ENCODE data around the gene ARHGAP15. TPM values are rescaled to one million over a fixed set of nuclear protein-coding genes. Genes with fewer than 3 reads are reported as not detected.

Gene ARHGAP15
- total and polyA plus RNA-seq, 4 donors: 3.8 to 17.9 (median 13.2) TPM

- H3K9ac ChIP-seq (ENCODE audit: low read depth in 1 of 2, low read length in 2 of 2): no peak overlapping the region
- 53% methylated on average over 2 of the region's 2 CpGs for WGBS
- no peaks in the 10 kb centered on the region for H3K36me3 ChIP-seq (ENCODE audit: control insufficient read depth in 4 of 4, insufficient read depth in 3 of 4, low read depth in 1 of 4, low read length in 3 of 4)
These were observed 361.9 kb downstream of the ARHGAP15 start for GRCh38 chr2:143491131-143491530.

More at GRCh38 chr2:143491131-143491530, 361.9 kb downstream of the ARHGAP15 start:
- no peak for DNase-seq (ENCODE audit: low spot score)
- no peak overlapping the region for H3K4me3 ChIP-seq (ENCODE audit: low read depth in 1 of 3, low read length in 3 of 3)
- peaks cover 0 to 4% (median 0%) of the 10 kb centered on the region in 4 donors for H3K9me3 ChIP-seq (ENCODE audit: control insufficient read depth in 4 of 4, low read length in 3 of 4)
- H3K27me3 ChIP-seq (ENCODE audit: control insufficient read depth in 4 of 4, insufficient read depth in 4 of 4, low read length in 3 of 4): no peaks in the 10 kb centered on the region
- TF ChIP-seq JUND (IDR thresholded peaks at IDR 0.05) (no peak), SP1 (IDR thresholded peaks at IDR 0.05) (no peak), GABPA (IDR thresholded peaks at IDR 0.05 in 1 of 2, conservative IDR thresholded peaks at IDR 0.05 in 1 of 2) (no peak), YY1 (IDR thresholded peaks at IDR 0.05) (no peak), RXRA (IDR thresholded peaks at IDR 0.05) (no peak), HNF4G (IDR thresholded peaks at IDR 0.05) (no peak), ATF3 (IDR thresholded peaks at IDR 0.05) (no peak), FOXA2 (IDR thresholded peaks at IDR 0.05) (no peak), HNF4A (conservative IDR thresholded peaks at IDR 0.05) (no peak), FOXA1 (IDR thresholded peaks at IDR 0.05) (no peak), RAD21 (IDR thresholded peaks at IDR 0.05) (no peak), ZBTB33 (IDR thresholded peaks at IDR 0.05) (no peak)
- TF ChIP-seq, protein P1, sequence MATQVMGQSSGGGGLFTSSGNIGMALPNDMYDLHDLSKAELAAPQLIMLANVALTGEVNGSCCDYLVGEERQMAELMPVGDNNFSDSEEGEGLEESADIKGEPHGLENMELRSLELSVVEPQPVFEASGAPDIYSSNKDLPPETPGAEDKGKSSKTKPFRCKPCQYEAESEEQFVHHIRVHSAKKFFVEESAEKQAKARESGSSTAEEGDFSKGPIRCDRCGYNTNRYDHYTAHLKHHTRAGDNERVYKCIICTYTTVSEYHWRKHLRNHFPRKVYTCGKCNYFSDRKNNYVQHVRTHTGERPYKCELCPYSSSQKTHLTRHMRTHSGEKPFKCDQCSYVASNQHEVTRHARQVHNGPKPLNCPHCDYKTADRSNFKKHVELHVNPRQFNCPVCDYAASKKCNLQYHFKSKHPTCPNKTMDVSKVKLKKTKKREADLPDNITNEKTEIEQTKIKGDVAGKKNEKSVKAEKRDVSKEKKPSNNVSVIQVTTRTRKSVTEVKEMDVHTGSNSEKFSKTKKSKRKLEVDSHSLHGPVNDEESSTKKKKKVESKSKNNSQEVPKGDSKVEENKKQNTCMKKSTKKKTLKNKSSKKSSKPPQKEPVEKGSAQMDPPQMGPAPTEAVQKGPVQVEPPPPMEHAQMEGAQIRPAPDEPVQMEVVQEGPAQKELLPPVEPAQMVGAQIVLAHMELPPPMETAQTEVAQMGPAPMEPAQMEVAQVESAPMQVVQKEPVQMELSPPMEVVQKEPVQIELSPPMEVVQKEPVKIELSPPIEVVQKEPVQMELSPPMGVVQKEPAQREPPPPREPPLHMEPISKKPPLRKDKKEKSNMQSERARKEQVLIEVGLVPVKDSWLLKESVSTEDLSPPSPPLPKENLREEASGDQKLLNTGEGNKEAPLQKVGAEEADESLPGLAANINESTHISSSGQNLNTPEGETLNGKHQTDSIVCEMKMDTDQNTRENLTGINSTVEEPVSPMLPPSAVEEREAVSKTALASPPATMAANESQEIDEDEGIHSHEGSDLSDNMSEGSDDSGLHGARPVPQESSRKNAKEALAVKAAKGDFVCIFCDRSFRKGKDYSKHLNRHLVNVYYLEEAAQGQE (IDR thresholded peaks at IDR 0.05): no peak
- TF ChIP-seq, protein P2, sequence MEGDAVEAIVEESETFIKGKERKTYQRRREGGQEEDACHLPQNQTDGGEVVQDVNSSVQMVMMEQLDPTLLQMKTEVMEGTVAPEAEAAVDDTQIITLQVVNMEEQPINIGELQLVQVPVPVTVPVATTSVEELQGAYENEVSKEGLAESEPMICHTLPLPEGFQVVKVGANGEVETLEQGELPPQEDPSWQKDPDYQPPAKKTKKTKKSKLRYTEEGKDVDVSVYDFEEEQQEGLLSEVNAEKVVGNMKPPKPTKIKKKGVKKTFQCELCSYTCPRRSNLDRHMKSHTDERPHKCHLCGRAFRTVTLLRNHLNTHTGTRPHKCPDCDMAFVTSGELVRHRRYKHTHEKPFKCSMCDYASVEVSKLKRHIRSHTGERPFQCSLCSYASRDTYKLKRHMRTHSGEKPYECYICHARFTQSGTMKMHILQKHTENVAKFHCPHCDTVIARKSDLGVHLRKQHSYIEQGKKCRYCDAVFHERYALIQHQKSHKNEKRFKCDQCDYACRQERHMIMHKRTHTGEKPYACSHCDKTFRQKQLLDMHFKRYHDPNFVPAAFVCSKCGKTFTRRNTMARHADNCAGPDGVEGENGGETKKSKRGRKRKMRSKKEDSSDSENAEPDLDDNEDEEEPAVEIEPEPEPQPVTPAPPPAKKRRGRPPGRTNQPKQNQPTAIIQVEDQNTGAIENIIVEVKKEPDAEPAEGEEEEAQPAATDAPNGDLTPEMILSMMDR (IDR thresholded peaks at IDR 0.05; ENCODE audit: low read depth, low read length, missing input control): no peak
- TF ChIP-seq, protein P3, sequence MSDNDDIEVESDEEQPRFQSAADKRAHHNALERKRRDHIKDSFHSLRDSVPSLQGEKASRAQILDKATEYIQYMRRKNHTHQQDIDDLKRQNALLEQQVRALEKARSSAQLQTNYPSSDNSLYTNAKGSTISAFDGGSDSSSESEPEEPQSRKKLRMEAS (IDR thresholded peaks at IDR 0.05): no peak
- no peaks in the 10 kb centered on the region for H3K4me1 ChIP-seq (ENCODE audit: control insufficient read depth in 4 of 4, insufficient read depth in 4 of 4, low read length in 3 of 4)
- H3K27ac ChIP-seq (ENCODE audit: low read depth in 1 of 2, low read length in 2 of 2): no peak overlapping the region

Data from liver (tissue), 9 donors.